ENCODE measurements around the gene SLX9.

The SLX9 gene

DNA sequence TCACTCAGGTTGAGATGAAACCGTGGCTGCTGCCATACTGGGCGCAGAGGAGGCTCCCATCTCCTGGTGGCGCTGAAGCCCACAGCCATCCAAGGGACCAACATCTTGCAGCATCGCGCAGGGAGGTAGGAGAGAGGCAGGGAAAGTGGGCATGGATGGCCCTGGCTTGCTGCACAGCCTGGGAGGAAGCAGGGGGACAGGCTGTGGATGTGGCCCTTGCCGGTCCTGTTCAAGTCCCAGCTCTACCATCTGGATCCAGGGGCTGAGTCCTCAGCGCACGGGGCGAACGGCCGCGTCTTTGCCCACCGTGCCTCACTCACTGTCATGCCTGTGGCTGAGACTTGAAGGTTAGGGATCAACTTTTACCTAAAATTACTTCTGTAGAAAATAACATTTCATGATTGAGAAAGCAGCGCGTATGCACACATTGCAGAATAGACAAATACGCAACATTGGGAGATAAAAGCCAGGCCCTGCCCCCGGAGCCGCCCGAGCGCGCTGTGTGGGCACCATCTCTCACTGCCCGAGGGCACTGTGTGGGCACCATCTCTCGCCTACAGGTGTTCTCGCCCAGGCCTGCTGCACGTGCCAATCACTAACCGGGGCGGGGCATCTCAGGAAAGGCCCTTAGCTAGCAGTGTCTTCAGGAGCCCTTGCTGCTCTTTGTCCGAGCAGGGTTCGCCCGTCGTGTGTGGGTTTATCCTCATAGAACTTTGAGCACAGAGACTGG, 11.5 kb downstream of the SLX9 start:
- DNase-seq (ENCODE audit: insufficient read length, low spot score) (no peak), FAIRE-seq (no peak)
- no peak for TF ChIP-seq POLR2A (IDR thresholded peaks at IDR 0.05; ENCODE audit: low read depth, low read length)
- TF ChIP-seq TAF1 (IDR thresholded peaks at IDR 0.05; ENCODE audit: low read depth, low read length), result no peak
- TF ChIP-seq POLR2AphosphoS5 (IDR thresholded peaks at IDR 0.05; ENCODE audit: low read depth, low read length), result no peak
- TF ChIP-seq PAX5 (IDR thresholded peaks at IDR 0.05; ENCODE audit: insufficient read depth, low read length, severe bottlenecking), result no peak
- TF ChIP-seq POU2F2 (IDR thresholded peaks at IDR 0.05; ENCODE audit: low read depth, low read length), result no peak
- no peak for TF ChIP-seq SPI1 (IDR thresholded peaks at IDR 0.05; ENCODE audit: low read depth, low read length)

DNA sequence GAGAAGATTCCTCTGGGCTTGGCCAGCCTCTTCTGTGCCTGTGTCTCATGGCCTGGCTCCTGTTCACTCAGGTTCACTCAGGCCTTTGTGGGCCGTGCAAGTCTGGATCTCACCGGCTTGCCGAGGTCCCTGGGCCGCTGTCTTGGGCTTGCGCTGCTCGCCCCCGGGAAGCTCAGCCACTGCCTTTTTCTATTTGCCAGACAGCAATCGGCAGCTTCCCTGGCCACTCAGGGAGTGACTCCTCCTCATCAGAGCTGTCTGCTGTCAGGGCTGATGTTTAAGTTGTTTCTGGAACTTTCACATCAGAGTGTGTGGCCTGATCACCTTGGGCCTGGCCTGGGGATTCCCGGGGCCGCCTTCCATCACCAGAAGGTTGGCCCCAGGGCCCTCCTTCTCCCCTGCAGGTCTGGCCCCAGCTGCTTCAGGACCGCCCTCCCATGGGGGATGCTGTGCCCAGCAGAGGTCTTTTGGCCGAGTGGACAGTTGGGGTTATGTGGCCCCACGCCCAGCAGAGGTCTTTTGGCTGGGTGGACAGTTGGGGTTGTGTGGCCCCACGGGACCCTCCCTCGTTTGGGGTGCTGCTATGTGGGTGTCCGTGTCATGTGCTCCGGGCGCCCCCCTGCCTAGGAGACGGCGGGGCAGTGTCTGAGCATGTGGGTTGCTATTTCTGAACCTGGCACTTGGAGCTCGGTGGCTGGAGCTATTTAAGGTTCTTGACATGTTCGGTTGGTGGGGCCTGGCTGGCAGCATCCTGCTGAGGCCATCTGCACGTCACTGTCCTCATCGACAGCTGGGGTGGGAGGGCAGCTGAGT, 12.5 kb downstream of the SLX9 start:
- FAIRE-seq (no peak), DNase-seq (ENCODE audit: insufficient read length, low spot score) (no peak)
- TF ChIP-seq POLR2A (IDR thresholded peaks at IDR 0.05; ENCODE audit: low read depth, low read length) (no peak), PAX5 (IDR thresholded peaks at IDR 0.05; ENCODE audit: insufficient read depth, low read length, severe bottlenecking) (no peak), POLR2AphosphoS5 (IDR thresholded peaks at IDR 0.05; ENCODE audit: low read depth, low read length) (no peak), TAF1 (IDR thresholded peaks at IDR 0.05; ENCODE audit: low read depth, low read length) (no peak), SPI1 (IDR thresholded peaks at IDR 0.05; ENCODE audit: low read depth, low read length) (no peak), POU2F2 (IDR thresholded peaks at IDR 0.05; ENCODE audit: low read depth, low read length) (no peak)

DNA sequence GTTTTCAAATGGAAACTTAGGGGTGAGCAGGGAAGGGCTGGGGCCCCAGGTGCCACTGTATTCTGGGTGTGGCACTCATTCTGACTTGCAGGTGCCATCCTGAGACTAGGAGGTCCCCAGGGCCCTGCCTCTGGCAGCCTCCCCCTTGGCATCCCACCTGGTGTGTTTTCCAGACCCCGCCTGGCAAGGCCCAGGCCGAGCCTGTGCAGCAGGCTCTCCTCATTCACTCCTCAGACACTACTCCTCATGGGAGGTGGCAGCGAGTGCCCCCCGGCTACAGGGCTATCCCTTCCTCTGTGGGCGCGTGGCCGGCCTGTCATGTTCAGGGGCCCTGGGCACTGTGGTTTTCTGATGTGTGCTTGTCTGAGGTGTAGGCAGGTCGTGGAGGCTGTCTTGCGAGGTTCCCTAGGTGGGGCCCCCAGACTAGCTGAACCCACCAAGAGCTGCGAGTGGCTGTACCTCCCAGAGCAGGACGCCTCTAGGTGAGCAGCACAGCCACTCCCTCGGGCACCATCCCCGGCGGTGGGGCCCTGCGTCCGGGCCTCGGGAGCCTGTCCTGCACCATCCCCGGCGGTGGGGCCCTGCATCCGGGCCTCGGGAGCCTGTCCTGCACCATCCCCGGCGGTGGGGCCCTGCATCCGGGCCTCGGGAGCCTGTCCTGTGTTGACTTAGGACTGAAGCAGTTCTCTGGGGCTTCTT, 13.2 kb downstream of the SLX9 start:
- TF ChIP-seq POU2F2 (IDR thresholded peaks at IDR 0.05; ENCODE audit: low read depth, low read length) (no peak), POLR2A (IDR thresholded peaks at IDR 0.05; ENCODE audit: low read depth, low read length) (no peak), POLR2AphosphoS5 (IDR thresholded peaks at IDR 0.05; ENCODE audit: low read depth, low read length) (no peak), TAF1 (IDR thresholded peaks at IDR 0.05; ENCODE audit: low read depth, low read length) (no peak), SPI1 (IDR thresholded peaks at IDR 0.05; ENCODE audit: low read depth, low read length) (no peak), PAX5 (IDR thresholded peaks at IDR 0.05; ENCODE audit: insufficient read depth, low read length, severe bottlenecking) (no peak)
- FAIRE-seq, result no peak
- DNase-seq (ENCODE audit: insufficient read length, low spot score), result no peak

DNA sequence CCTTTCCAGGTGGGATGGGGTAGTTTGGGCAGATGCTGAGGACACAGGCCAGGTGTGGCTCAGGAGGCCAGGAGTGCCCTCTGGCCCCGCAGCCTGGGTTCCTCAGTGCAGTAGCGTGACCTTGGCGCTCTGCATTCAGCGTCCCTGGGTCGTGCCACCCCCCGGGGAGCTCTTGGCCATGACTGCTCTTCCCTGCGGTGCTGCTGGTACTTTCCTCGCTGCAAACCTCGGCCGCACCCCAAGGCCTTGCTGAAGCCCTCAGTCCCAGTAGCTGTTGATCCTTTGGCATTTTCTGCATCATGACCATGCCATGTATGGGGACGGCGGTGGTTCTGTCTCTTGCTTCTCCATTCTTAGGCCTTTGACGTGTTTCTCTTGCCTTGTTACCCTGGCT, 13.8 kb downstream of the SLX9 start:
- TF ChIP-seq POLR2A (IDR thresholded peaks at IDR 0.05; ENCODE audit: low read depth, low read length) (no peak), POLR2AphosphoS5 (IDR thresholded peaks at IDR 0.05; ENCODE audit: low read depth, low read length) (no peak), POU2F2 (IDR thresholded peaks at IDR 0.05; ENCODE audit: low read depth, low read length) (no peak), TAF1 (IDR thresholded peaks at IDR 0.05; ENCODE audit: low read depth, low read length) (no peak), SPI1 (IDR thresholded peaks at IDR 0.05; ENCODE audit: low read depth, low read length) (no peak), PAX5 (IDR thresholded peaks at IDR 0.05; ENCODE audit: insufficient read depth, low read length, severe bottlenecking) (no peak)
- no peak for FAIRE-seq

DNA sequence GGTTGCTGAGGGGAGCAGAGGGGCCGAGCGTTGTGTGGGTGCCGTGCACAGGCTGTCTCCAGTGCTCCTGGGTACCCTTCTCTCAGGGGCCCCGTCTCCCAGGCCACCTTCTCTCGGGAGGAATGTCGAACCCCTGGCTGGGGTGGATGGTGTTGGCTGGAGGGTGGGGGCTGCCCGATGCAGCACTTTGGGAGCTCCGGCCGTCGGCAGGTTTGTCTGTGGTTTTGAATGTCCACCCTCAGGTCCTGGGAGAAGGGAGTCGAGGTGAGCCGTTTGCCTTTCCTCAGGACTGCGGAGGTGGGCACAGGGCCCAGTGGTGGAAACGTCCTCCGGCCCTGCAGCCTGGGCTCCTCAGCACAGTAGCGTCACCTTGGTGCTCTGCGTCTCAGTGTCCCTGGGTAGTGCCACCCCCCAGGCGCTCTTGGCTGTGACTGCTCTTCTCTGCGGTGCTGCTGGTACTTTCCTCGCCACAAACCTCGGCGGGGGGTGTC, 14.5 kb downstream of the SLX9 start:
- FAIRE-seq, result no peak
- no peak for TF ChIP-seq TAF1 (IDR thresholded peaks at IDR 0.05; ENCODE audit: low read depth, low read length)
- TF ChIP-seq PAX5 (IDR thresholded peaks at IDR 0.05; ENCODE audit: insufficient read depth, low read length, severe bottlenecking), result no peak
- no peak for DNase-seq (ENCODE audit: insufficient read length, low spot score)

More for the DNA sequence above, 13.8 kb downstream of the SLX9 start:
- no peak for DNase-seq (ENCODE audit: insufficient read length, low spot score)

DNA sequence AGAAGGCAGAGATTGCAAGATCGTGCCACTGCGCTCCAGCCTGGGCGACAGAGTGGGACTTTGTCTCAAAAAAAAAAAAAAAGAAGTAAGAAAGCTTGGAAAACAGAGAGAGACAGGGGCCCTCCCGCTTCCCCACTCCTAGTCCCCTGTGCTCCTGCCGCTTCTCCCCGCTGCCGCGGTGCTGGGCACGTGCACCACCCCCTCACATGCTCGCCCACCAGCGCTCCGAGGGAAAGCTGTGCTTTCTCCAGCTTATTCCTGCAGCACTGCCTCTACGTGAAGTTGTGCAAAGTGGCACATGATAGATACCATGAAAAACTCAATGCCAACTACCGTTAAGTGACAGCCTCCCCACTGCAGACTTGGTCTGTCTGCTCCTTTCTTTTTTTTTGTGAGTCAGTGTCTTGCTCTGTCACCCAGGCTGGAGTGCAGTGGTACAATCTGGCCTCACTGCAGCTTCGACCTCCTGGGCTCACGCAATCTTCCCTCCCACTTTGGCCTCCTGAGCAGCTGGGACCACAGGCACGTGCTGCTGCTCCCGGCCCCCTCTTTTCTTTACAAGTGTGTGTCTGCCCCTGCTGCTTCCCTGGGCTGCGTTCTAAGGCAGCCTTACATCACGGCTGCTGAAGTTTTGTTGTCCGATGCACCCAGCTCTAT, 15.4 kb downstream of the SLX9 start:
- TF ChIP-seq POLR2A (IDR thresholded peaks at IDR 0.05; ENCODE audit: low read depth, low read length) (no peak), SPI1 (IDR thresholded peaks at IDR 0.05; ENCODE audit: low read depth, low read length) (no peak), POU2F2 (IDR thresholded peaks at IDR 0.05; ENCODE audit: low read depth, low read length) (no peak), PAX5 (IDR thresholded peaks at IDR 0.05; ENCODE audit: insufficient read depth, low read length, severe bottlenecking) (no peak), TAF1 (IDR thresholded peaks at IDR 0.05; ENCODE audit: low read depth, low read length) (no peak), POLR2AphosphoS5 (IDR thresholded peaks at IDR 0.05; ENCODE audit: low read depth, low read length) (no peak)
- FAIRE-seq (no peak), DNase-seq (ENCODE audit: insufficient read length, low spot score) (no peak)

DNA sequence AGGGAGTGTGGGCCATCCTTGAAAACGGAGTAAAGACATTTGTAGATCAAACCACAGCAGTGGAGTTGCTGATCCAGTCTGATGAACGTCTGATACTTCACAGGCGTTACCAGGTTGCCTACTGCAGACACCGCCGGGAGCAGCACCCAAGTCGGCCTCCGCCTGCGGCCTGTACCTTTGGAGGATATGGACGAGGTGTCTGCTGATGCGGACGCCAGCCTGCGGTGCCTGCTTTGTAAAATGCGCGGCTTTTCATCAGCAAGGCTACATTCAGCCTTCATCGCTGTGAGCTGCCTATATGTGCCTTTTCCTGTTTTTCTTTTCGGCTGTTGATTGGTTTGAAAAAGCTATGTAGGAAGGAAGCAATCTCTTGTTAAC, 16.0 kb downstream of the SLX9 start:
- no peak for FAIRE-seq
- TF ChIP-seq POU2F2 (IDR thresholded peaks at IDR 0.05; ENCODE audit: low read depth, low read length), result no peak
- TF ChIP-seq POLR2A (IDR thresholded peaks at IDR 0.05; ENCODE audit: low read depth, low read length), result no peak
- no peak for TF ChIP-seq PAX5 (IDR thresholded peaks at IDR 0.05; ENCODE audit: insufficient read depth, low read length, severe bottlenecking)
- no peak for TF ChIP-seq TAF1 (IDR thresholded peaks at IDR 0.05; ENCODE audit: low read depth, low read length)
- TF ChIP-seq SPI1 (IDR thresholded peaks at IDR 0.05; ENCODE audit: low read depth, low read length), result no peak
- no peak for TF ChIP-seq POLR2AphosphoS5 (IDR thresholded peaks at IDR 0.05; ENCODE audit: low read depth, low read length)
- no peak for DNase-seq (ENCODE audit: insufficient read length, low spot score)

DNA sequence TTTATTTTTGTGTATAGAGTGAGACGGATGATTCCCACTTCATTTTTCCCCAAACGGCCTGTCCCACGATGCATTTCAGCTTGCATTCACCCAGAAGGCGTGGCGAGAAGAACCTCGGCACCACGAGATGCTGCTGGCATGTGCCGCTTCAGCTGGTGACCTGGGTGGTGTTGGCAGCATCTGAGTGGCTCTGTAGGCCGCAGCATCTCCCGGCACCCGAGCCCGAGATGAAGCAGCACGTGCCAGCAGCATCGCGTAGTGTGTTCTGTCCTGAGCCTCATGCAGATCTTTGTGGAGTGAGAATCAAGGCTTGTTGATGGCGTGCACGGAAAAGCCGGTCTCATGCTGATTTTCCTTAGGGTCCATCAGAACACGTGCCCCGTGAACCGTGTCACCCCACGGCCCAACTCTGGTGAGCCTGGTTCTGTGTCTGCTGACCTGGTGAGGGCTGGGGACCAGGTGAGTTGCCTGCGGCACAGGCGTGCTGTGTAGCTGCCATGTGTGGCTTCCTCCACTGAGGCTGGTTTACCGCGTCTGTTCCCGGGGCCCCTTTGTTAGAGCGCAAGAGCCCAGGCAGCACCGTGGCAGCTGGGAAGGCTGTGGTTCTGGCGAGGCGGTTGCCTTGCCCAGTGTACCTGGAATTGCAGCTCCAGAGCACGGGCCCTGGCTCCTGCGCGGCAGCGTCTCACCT, 16.7 kb downstream of the SLX9 start:
- TF ChIP-seq PAX5 (IDR thresholded peaks at IDR 0.05; ENCODE audit: insufficient read depth, low read length, severe bottlenecking), result no peak
- no peak for TF ChIP-seq SPI1 (IDR thresholded peaks at IDR 0.05; ENCODE audit: low read depth, low read length)
- TF ChIP-seq POLR2AphosphoS5 (IDR thresholded peaks at IDR 0.05; ENCODE audit: low read depth, low read length), result no peak
- TF ChIP-seq TAF1 (IDR thresholded peaks at IDR 0.05; ENCODE audit: low read depth, low read length), result no peak
- no peak for TF ChIP-seq POU2F2 (IDR thresholded peaks at IDR 0.05; ENCODE audit: low read depth, low read length)
- no peak for TF ChIP-seq POLR2A (IDR thresholded peaks at IDR 0.05; ENCODE audit: low read depth, low read length)
- FAIRE-seq, result no peak
- DNase-seq (ENCODE audit: insufficient read length, low spot score), result no peak
